Activated gamma-delta T cell (primary cell): ENCODE data around the gene AKR1C2.
"Not testable (repeated sequence)": the region's sequence is repeated elsewhere in the genome, so short reads cannot be mapped to it uniquely, and the experiment has no call there.

Experiments
- DNase-seq: peaks from one replicate; lab custom pipeline; 2025; lab: John Stamatoyannopoulos, UW

AKR1C2 gene

DNA sequence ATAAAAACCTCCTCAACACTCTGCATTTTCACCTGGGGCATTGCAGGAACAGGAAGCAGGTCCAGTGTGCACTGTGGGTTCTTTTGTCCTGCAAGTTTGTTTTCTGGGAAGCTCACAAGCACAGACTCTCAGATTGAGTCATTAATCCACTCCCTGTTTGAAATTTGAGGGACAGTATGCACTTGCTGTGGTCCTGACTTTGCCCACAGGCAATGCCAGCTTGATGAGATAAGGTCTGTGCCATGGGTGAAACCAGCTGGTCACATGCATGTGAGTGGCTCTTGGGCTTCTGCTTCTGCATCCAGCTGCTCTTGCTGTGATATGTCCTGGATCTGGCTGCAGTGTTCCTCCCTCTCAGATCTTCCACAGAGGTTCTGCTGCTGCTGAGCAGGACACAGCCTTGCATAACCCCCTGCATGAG lies 21.8 kb upstream of the AKR1C2 start:
- DNase-seq, result not testable (repeated sequence)

DNA sequence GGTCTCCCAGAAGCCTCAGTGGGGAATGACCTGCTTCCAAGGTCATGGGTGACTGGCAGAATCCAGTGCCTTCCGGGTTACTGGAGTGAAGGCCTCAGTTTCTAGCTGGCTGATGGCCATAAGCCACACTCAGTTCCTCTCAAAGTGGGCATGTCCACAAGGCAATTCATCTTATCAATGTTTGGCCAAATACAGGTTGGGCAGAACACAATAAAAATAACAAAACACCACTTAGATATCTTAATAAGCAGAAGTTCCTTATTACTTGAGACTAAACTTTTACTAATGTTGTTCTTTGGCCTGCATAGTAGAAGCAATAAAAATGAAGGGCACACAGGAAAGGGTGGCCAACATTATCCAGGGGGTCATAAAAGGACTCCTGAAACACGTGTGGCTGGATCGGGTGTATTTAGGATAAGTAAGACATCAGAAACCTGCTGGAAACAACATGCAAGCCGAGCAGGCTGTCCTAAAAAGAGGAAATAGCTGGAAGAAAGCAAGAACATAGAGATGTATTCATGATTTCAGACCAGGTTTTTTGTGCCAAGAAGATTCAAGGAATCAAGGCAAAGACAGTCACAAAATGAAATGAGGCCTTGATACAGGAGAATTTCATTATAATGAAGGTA lies 19.6 kb upstream of the AKR1C2 start:
- no peak for DNase-seq

DNA sequence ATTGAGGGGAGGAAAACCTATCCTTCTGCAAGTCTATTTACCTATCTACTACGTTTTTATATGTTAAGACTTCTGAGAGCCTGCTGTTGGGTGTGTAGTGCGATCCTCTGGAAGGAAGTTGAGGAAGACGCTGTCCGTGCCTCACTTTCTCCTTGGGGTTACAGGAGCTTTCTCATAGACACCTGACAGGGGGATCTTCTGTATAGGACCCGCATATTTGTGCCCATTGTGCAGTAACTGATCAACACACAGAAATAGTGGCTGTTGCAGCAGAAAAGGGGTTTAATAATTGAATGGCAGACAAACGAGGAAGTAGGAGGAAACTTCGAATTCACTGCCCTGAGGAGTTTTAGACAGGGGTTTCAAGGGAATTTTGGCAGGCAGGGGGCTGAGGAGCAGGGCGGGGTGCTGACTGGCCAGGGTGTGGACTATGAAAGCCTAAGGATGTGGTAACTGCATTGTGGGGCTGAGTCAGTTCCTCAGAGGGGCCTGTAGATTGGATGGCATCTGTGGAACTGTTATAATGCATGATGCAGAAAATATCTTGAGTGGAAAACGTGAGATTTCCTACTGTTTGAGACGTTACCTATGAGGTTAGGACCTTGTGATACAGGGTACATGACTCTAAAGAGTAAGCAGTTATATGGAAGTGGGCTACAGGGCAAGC lies 18.1 kb upstream of the AKR1C2 start:
- not testable (repeated sequence) for DNase-seq

DNA sequence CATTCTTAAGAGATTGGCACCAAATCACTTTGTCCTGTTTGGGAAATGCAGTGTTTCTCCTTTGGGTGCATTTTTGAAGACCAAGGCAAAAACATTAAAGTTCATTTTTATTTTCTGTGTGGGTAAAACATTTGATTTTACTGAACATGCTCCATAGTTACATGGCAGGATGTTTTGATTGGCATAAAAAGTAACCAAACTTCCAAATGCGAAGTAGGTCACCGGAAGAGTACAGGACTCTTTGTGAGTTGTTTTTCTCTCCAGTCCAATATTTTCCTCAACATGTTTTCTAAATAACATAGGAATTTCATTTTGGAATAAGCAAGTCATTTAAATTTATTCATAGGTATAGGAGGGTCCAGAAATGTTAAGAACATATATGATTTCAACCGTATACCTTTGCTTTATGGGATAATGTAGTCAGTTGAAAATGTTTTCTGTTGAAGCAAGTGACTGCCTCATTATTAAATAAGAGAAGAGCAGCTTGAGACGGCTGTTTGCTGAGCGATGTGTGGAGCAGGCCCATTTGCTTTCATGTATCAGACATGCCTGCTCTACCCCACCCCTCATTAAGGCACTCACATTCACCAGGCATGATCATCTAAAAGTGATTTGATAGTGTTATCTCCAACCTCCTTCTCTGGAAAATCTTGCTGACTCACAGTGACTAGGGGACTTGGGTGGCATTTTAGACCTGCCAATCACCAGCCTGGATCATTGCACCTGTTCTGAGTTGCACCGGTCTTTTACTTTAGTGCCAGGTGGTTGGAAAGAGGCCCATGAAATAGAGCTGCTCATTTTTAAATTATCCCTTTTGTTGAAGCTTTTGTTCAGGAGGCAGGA lies 16.3 kb upstream of the AKR1C2 start:
- not testable (repeated sequence) for DNase-seq

DNA sequence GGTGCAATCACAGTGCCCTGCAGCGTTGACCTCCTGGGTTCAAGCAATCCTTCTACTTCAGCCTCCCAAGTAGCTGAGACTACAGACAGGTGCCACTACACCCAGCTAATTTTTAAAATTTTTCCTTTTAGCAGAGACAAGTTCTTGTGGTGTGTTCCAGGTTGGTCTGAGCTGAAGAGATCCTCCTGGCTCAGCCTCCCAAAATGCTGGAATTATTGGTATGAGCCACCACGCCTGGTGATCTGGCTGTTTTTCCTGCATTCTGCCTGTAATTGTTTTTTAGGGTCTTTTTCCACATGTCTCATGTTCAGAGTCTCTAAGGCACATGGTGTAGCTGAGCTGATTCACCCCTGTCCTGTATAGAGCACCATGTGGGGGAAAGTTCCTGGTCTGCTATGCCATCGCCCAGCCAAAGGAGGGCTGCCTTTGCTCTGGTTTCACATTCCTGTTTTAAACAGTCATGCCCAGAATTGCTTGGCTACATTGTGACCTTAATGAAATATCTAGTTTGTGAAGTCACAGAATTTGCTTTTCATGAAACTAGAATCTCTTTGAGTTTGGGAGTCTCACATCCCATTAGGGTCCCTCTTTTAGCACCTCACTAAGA lies 15.1 kb upstream of the AKR1C2 start:
- not testable (repeated sequence) for DNase-seq

DNA sequence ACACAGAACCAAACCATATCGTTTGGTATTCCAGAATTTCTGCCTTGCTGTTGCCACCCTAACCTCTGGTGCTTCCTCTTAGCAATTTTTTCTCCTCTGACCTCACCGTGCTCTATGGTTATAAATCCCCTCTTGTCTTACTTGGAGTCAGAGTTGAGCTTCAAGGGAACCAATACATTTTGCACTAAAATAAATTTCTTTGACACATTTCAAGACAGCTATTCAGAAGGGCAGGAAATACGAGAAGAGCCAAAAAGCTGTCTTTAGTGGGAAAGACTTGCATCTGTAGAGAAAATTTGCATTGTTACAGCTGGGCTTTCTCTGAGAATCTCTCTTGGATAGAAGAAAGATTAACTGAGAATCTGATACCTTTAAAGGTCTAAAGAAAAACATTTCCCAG lies 14.5 kb upstream of the AKR1C2 start:
- DNase-seq, result no peak

DNA sequence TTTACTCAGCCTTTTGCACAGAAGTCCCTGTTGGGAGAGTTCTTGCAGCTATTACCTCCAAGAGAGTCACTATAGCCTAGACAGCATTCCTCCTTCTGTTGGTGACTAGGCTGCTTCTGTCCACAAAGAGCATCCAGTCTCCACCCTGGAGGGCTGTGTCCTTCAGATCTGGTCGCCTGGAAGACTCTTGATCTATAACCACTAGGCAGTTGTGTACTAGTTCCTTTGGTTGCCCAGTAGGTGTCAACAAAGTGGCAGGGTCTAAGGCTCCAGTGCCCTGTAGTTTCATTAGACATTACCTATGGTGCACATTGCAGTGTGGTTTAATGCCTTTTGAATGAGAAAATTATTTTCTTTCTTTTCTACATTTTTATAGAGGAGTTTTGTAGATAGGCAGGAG lies 11.3 kb upstream of the AKR1C2 start:
- DNase-seq, result no peak

DNA sequence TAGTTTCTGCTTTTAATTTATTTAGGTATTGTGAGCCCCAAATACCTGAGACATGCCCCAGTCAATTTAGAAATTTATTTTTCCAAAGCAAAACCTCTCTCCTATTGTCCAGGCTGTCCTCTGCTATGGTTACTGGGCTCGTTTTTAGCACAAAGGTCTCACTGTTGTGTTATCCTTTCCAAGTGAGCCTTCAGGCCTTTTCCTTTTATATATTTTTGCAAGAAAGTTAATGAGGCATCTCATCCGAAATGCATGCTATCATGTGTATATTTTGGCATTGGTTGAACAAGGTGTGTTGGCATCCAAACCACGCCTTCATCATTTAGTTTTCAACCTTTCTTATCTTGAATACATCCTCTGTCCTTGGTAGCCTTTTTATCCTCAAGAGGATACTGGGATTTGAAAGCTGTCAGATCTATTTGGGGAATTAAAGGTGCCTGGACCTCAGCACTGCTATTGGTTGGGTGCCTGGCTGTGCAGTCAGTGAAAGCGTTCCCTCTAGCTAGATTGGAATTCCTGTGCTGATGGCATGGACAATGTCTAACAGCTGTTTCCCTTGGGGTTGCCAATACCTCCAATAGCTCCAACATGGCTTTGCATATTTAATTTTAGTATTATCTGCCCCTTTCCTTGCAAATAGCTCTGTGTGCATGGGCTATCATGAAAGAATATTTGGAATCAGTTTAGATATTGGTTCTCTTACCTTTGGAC lies 10.7 kb upstream of the AKR1C2 start:
- DNase-seq, result not testable (repeated sequence)

DNA sequence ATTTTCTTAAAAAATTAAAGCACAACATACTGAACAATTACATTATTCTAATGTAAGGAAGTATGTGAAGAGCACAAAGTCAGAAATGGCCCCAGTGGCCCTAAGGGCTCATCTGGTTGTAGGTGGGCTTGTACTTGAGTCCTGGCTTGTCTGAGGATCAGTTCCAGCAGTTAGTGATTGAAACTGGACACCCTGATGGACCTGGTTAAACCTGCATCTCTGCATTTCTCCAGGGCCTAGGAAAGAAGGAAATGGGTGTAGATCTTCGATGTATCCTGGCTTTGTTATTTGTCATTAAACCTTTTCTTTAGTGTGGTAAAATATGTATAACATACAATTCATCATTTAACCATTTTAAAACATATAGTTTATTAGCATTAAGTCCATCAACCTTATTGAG lies 9.7 kb upstream of the AKR1C2 start:
- DNase-seq, result no peak

DNA sequence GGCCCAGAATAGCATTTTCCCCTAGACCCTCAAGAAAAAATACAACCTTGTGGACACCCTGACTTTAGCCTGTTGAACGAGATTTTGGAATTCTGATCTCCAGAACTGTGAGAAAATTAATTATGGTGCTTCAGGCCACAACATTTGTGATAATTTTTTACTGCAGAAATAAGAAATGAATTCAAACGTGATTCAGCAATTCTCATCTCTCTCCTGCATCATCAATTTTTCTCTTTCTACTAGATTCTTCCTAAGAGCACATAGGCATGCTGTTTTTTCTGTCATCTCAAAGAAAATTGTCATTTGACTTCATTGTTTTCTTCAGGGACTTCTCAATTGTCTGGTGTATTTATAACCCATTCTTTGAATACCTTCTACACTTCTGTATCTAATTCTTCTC lies 8.9 kb upstream of the AKR1C2 start:
- no peak for DNase-seq

DNA sequence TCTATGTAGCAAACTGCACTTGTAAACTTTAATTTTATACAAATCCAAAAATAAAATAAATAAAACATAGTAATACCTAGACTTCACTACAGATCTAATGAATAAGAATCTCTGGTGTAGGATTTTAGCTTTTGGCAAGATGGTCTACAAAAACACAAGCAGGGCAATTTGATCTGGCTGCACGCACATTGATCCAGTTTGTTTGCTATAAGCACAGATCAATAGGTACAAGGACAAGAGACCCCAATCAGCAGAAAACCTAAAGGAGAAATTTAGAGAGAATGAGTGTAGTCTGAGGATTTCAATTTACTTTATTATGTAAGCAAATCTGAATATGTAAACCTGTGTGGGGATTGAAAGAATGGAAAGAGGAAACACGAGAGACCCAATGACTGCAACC lies 7.7 kb upstream of the AKR1C2 start:
- DNase-seq, result not testable (repeated sequence)

DNA sequence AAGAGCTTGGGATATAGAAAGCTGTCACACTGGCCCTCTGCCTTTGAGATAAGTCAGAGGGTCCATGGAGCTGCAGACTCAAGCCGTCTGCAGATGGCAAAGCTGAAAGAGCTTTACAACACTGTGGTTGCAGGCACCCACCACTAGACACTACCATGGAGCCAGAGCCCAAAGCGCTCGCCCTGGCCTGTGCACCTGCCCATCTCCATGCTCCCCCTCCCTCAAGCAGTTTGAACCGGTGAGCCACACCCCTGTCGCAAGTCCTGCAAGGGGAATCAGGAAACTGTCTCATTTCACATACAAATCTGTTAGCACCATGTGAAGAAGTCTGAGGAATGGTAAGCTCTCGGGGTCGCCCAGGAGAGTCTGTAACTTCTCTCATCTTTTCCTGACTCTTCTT lies 6.4 kb upstream of the AKR1C2 start:
- DNase-seq, result not testable (repeated sequence)

DNA sequence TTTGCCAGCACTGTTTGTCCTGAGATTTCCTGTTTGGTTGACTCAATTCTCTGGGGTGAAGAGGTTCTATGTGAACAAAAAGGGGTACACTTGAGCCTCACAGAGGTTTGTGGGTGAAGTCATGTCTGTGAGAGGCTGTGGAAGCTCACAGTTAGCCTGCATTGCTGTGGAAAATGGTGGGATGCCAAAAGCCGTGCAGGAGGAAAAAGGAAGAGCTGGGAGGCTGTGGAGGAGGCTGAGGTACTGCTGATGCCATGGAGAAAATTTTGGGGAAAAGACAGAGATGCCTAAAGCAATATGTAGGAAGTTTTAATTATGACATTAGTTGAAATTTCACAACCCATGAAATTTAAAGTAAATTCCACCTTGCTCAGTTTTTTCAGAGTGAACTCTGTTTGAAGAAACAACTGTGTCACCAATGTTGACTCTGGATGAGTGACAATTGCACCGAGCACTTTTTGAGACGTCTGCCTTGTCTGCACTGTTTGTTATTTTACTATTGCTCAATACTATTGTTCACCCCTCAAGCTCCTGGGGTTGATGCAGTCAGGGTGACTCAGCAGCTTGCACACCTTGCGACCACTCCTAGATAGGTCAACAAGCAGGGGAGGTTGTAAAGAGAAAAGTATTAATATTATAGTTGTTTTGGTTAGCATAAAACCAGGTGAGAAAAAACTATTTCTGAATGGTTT lies 5.3 kb upstream of the AKR1C2 start:
- DNase-seq, result not testable (repeated sequence)

DNA sequence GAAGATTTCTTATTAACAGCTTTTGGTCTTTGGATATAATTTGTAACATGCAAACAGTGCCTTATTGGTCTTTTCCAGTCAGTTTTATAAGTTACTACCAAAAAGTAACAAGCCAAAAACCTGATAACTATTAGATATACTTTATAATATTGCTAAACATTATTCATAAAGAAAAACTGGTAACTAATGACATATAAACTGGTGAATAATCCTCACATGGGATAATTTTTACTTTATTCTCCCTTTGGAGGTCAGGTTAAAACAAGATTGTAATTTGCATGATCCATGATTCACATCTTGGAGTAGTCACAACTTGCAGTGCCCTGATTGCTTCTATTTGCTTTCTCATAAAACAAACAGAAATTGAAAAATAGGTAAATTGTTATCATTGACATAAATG lies 844 bp upstream of the AKR1C2 start:
- DNase-seq, result not testable (repeated sequence)

DNA sequence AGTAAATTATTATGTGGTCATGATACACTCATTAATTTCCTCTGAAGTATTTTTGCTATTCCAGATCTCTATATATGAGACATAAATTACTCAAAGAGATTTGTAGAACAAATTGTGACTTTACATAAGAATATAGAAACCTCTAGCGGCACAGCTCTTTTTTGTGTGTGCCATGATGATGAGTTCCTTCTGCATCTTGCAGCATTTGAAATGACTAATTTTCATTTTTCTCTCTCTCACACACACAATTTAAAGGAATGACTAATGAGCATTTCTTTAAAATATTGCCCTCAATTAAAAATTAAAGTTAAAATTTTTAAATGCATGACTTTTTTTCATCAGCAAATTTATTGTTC lies 351 bp upstream of the AKR1C2 start:
- DNase-seq, result not testable (repeated sequence)

DNA sequence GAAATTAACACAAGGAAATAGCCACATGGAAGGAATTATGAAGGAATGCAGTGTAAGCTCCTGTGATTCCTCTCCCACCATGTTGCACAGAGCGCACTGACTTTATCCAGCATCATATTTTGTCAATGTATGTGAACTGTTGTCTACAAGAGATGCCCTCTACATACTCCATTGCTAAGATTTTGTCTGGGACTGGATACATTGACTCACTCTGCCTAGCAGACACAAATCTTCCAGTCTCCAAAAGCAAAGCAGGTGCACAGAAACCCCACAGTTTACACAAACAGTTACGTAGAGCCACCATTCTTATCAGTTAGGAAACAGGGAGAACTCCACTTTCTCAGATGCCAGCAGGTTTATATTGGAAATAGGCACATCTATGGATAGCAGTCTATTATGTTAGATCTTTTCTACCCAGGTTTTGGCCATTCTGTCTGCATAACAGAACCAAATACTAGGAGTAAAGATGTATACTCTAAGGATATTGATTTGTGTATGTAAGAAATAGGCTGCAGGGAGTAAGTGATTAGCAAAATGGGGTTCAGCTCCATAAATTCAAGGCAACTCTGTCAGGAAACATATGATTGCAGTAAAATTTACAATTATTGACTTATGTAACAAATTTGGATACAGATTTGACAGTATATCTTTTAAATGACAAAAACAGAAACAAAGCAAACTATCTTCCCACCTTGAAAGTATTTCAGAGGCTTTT lies 1.5 kb downstream of the AKR1C2 start:
- no peak for DNase-seq

DNA sequence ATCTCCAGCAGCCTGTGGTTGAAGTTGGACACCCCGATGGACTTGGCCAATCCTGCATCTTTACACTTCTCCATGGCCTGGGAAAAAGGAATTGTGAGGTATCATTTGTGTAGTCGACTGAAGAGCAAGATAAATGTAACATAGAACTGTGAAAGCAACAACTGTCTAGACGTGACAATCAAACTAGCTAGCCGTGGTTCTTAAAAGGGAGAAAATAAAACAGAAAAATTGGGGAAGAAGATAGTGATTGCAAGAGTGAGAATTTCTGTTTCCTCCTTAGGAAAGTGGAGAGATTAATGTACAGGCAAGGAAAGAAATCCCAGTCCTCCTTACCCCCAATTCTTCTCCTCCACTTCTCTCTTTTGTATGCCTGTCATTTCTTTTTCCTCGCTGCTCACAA lies 5.0 kb downstream of the AKR1C2 start:
- no peak for DNase-seq

DNA sequence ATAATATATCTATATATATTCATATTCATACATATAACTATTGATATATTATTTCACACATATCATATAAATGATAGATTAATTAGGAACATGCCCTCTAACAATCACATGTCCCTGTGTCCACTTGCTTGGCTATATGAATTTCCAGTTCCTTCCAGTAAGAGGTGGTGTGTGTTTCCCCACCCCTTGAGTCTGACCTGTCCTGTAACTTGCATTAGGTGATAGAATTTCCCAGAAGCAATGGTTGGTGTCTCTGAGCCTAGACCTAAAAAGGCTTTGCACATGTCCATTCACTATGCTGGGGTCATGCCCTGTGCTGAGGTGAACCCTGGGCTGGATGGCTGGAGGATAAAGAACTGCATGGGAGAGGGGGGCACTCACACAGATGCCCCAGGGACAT lies 9.4 kb downstream of the AKR1C2 start:
- not testable (repeated sequence) for DNase-seq

DNA sequence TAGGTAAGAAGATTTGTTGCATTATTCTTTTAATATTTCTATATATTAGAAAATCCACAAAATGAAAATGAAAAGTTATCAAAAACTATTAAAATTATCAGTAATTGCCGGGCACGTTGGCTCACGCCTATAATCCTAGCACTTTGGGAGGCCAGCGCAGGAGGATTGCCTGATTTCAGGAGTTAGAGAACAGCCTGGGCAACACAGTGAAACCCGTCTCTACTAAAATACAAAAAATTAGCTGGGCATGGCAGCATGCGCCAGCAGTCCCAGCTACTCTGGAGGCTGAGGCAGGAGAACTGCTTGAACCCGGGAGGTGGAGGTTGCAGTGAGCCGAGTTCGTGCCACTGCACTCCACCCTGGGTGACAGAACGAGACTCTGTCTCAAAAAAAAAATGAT lies 11.1 kb downstream of the AKR1C2 start:
- not testable (repeated sequence) for DNase-seq

DNA sequence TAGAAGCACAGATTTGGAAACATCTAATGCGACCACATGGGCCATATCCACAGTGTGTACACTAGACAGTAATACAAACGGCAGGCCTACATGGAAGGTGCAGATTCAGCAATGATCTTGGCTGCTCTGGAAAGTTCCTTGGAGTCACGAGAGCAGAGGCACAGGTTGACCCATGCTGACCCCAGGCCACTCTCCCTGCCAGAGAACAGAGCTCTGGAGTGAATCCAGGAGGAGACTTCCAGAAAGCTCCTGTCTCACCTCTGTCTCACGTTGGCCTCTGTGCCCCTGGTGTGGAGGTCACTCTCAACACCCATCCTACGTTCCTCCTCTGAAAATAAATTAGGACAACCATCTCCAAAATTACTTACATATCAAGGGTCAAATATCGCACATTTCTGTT lies 12.2 kb downstream of the AKR1C2 start:
- not testable (repeated sequence) for DNase-seq

DNA sequence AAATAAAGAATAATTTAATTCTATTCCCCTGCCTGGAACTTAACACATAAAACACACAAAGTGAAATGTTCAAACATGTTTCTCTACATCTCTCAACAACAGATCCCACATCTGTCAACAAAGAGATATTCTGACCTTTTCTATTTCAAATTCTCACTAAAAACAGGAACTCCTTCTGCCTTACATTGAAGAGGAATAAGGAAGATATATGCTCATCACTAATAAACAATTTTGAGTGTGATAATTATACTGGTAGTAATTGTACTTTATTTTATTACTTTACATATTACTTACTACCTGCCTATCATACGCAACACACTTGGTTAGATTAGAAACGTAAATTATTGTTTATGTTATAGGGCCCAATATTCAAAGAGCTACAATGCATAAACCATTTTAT lies 13.4 kb downstream of the AKR1C2 start:
- no peak for DNase-seq
